GM15510 (cell line): Measurements from ENCODE around the gene TRPM7.

ENCODE experiments used
- POLR2A ChIP-seq: IDR thresholded peaks from 3 replicates; pipeline ENCODE4 v1.6.1; 2011; ENCODE audit warnings: borderline replicate concordance; ENCODE audit not compliant: insufficient read length; ENCODE audit errors: extremely low read depth

The TRPM7 gene

GRCh38 chr15:50685191-50685975, 1.2 kb downstream of the TRPM7 start:
- TF ChIP-seq POLR2A: no peak

DNA sequence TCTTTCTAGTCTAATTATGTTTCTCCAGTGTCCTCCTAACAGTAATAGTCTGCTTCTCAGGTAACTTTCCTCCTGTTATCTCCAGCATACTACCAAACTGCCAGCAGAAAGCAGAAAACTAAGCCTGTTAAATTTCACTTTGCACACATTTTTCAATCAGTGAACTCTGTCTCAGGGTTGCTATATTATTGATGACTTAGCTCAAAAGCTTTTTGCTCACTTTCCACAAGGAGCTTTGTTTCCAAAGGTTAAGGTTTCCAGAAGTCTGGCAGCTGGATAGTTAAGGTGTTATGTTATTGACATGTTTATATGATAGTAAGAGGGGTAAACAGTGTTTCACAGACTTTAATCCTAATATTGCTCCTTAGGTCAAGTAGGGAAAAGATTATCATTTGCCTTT, 5.1 kb downstream of the TRPM7 start:
- TF ChIP-seq POLR2A: no peak

DNA sequence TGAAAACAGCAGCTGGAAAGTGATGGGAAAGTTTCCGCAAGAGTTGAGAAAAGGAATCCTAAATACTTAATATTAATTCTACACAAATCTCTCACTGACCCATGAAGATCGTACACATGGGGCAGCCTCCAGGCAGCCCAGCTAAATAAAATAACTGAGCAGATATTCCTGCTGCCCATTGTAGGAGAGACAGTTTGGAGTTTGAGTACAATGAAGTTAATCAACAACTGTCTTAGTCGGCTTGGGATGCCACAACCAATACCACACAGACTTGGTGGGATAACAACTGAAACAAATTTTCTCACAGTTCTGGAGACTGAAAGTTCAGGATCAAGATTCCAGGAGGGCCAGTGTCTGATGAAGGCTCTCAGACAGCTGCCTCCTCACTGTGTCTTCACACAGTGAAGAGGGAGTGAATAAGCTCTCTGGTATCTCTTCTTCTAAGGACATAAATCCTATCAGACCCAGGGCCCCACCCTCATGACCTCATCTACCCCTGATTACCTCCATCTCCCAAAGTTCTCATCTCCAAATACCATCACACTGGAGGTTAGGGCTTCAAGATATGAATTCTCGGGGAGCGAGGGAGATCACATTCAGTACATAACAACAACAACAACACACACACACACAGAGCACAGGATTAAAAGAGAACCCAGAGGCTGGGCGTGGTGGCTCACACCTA, 9.7 kb downstream of the TRPM7 start:
- no peak for TF ChIP-seq POLR2A

DNA sequence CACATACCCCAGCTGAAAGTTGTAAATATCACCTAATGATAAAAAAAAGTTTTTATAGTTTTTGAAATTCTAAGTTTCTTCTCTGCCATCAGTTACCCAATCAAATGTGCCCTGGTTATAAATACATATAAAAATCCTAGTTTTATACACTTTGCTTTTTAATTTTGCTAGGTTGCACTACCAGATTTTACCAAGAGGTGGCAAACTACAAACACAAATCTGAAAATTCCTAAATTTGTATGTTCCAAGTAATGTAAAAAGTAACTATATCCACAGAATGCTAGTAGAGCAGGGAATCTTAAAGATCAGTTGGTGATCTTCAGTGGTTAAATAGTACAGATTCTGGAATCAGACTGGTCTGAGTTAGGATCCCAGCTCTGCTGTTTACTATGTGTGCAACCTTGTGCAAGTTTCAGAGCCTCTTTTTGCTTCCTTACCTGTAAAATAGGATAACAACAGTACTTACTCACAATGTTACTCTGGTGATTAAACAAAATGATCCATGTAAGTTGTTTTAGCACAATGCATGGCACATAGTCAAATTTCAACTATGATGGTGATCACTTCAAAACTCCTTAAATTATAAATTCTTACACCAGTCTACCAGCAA, 11.0 kb downstream of the TRPM7 start:
- TF ChIP-seq POLR2A: no peak

DNA sequence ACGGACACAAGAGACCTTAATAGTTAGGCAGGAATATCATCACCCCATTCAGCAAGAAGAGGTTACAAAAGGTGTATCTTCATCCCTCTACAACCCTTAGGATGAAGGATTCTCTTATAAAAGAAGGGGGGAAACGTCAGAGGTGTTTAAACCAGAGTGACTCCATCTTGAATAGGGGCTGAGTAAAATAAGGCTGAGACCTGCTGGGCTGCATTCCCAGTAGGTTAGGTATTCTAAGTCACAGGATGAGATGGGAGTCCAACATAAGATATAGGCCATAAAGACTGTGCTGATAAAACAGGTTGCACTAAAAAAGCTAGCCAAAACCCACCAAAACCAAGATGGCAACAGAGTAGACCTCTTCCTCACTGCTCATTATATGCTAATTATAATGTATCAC, 16.5 kb downstream of the TRPM7 start:
- TF ChIP-seq POLR2A: no peak

DNA sequence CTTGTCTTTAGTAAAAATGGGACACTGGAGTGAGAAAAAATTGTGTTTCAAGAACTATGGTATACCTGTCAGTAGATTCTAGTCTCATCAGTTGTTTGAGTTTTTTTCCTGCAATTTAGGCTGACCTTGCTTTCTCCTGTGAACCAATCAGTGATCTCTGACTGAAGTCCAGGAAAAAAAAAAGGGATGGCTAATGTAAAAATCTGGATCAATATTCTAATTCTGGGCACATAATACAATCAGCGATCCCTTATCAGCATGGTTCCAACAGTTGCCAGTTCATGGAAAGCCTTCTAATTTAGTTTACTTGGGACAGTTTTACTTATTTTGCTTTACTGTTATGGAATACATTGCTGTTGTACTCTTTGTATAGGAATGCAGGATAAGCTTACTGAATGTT, 17.0 kb downstream of the TRPM7 start:
- TF ChIP-seq POLR2A: no peak

GRCh38 chr15:50665938-50666337, 20.7 kb downstream of the TRPM7 start:
- TF ChIP-seq POLR2A: no peak

DNA sequence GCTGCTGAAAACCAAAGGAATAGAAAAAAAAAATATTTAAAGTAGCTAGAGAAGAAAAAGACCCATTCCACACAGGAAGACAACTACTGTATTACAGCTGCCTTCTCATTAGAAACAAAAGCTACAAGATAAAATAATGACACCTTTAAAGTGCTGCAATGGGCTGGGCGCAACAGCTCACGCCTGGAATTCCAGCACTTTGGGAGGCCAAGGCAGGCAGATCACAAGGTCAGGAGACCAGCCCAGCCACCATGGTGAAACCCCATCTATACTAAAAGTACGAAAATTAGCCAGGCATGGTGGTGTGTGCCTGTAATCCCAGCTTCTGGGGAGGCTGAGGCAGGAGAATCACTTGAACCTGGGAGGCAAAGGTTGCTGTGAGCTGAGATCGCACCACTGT, 31.0 kb downstream of the TRPM7 start:
- no peak for TF ChIP-seq POLR2A

GRCh38 chr15:50653156-50653743, 33.3 kb downstream of the TRPM7 start:
- no peak for TF ChIP-seq POLR2A

- TF ChIP-seq POLR2A: no peak
Observed at GRCh38 chr15:50652671-50653070, 33.9 kb downstream of the TRPM7 start.

- no peak for TF ChIP-seq POLR2A
Observed at GRCh38 chr15:50641318-50641717, 45.3 kb downstream of the TRPM7 start.

DNA sequence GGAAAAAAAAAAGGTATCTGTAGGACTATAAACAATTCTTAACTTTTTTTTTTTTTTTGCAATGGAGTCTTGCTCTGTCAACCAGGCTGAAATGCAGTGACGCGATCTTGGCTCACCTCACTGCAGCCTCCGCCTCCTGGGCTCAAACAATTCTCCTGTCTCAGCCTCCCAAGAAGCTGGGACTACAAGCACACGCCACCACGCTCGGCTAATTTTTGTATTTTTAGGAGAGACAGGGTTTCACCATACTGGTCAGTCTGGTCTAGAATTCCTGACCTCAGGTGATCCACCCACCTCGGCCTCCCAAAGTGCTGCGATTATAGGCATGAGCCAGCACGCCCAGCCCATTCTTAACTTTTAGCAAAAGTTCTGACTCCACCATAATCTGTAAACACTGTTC, 50.5 kb downstream of the TRPM7 start:
- no peak for TF ChIP-seq POLR2A

DNA sequence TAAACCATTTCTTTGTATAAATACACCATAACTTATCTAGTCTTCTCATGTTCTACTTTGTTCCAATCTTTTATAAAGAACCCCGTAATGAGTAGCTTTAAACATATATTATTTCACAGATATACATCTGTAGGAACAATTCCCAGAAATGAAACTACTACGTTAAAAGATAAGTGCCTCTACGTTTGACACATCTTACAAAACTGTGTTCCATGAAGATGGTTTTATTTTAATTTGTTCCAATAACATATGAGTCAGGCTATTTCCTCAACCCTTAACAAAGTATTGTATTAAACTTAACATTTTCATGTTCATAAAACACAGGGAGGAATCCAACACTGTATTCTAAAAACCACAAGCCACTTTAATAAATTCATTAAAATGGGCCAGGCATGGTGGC, 52.9 kb downstream of the TRPM7 start:
- TF ChIP-seq POLR2A: no peak

DNA sequence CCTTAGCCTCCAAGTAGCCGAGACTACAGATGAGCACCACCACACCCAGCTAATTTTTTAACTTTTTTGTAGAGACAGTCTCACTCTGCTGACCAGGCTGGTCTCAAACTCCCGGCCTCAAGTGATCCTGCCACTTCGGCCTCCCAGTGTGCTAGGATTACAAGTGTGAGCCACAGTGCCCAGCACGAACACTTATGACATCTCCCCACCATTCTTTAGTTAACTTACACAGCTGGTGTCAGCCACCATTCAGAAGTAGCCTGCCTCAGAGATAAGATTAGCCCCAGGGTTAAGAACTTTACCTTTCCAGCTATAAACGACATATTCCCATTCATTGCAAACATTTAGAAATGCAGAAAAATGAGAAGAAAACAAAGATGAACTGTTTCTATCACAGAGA, 58.2 kb downstream of the TRPM7 start:
- TF ChIP-seq POLR2A: no peak

- TF ChIP-seq POLR2A: no peak
Observed at GRCh38 chr15:50627351-50628055, 59.1 kb downstream of the TRPM7 start.

GRCh38 chr15:50624616-50625168, 61.9 kb downstream of the TRPM7 start:
- no peak for TF ChIP-seq POLR2A

DNA sequence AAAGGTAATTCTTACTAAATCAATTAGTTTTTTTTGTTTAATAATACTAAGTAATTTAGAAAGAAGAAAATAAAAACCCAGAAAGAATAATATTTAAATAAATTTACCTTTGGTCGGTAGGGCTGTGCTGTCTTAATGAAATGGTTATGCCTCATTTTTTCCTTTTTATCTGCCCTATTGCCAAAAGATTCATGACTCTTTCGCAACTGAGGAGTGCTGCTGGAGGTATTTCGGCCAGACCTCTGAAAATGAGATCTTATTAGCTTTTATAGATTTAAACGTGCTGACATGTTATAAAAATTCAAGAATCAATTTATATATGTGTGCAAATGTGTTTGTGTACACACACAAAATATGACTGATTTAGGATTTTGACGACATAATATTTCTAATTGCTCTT, 73.0 kb downstream of the TRPM7 start:
- no peak for TF ChIP-seq POLR2A
